Measurements from ENCODE around the gene RNF144A.

The RNF144A gene

GRCh38 chr2:6951046-6951445, 33.8 kb downstream of the RNF144A start:
- no peak for DNase-seq

GRCh38 chr2:6952101-6952500, 34.9 kb downstream of the RNF144A start:
- DNase-seq: no peak

- no peak for DNase-seq
Observed at GRCh38 chr2:6954586-6954985, 37.4 kb downstream of the RNF144A start.

- no peak for DNase-seq
Observed at GRCh38 chr2:6955511-6956136, 38.4 kb downstream of the RNF144A start.

GRCh38 chr2:6956566-6956965, 39.4 kb downstream of the RNF144A start:
- no peak for DNase-seq

- no peak for DNase-seq
Observed at GRCh38 chr2:6957031-6957714, 40.0 kb downstream of the RNF144A start.

- no peak for DNase-seq
Observed at GRCh38 chr2:6957910-6958615, 40.9 kb downstream of the RNF144A start.

- no peak for DNase-seq
Observed at GRCh38 chr2:6958616-6959235, 41.5 kb downstream of the RNF144A start.

GRCh38 chr2:6959751-6960150, 42.5 kb downstream of the RNF144A start:
- DNase-seq: no peak

- no peak for DNase-seq
Observed at GRCh38 chr2:6960659-6961058, 43.4 kb downstream of the RNF144A start.

GRCh38 chr2:6963727-6964126, 46.5 kb downstream of the RNF144A start:
- DNase-seq: no peak

- DNase-seq: no peak
Observed at GRCh38 chr2:6965071-6965795, 48.0 kb downstream of the RNF144A start.

GRCh38 chr2:6966446-6966940, 49.3 kb downstream of the RNF144A start:
- no peak for DNase-seq

GRCh38 chr2:6967301-6967700, 50.1 kb downstream of the RNF144A start:
- DNase-seq: no peak

GRCh38 chr2:6968319-6969100, 51.3 kb downstream of the RNF144A start:
- DNase-seq: no peak

GRCh38 chr2:6970551-6970950, 53.3 kb downstream of the RNF144A start:
- DNase-seq: no peak

- DNase-seq: no peak
Observed at GRCh38 chr2:6970976-6971480, 53.8 kb downstream of the RNF144A start.

- no peak for DNase-seq
Observed at GRCh38 chr2:6971502-6971901, 54.3 kb downstream of the RNF144A start.

GRCh38 chr2:6972067-6972710, 55.0 kb downstream of the RNF144A start:
- no peak for DNase-seq

- DNase-seq: no peak
Observed at GRCh38 chr2:6973895-6974545, 56.8 kb downstream of the RNF144A start.

GRCh38 chr2:6975988-6976387, 58.8 kb downstream of the RNF144A start:
- DNase-seq: no peak
